NCI-H510A treated with DMSO at 0.1 percent for 48 hours (cell line): Measurements from ENCODE around the gene DCLRE1B.

Experiments
- DNase-seq: peaks from one replicate; lab custom pipeline; 2025; lab: John Stamatoyannopoulos, UW

Gene DCLRE1B

DNA sequence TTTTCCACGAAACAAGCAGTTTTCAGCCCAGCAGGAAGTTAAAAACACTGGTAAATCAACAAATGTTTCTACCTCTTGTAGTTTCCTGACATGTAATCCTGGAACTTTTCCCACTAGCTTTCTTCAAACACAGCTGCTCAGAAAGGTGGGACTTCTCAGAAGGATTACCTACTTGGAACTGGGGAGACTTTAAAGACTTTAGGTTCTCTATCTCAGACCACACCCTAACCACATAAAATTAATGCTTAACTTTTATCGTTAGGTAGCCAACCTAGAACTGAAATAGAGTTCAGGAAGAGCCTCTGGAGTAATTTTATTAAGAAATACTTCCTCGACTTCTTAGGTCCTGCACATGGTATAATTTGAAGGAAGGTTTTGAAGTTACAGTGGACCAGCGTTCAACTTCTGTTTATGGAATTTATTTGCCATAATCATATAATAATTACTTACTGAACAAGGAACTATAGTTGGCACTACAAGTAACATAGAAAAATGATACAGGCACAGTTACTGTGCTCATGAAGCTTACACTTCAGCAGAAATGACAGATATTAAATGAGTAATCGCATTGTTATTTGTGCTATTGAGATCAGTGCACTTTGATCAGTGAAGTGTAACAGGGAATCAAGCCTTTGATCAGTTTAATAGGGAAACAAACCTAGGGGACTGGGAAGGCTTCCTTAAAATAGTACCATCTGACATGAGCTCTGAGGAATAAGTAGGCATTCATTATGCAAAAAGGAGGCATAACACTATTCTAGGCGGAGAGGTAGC lies 17.5 kb upstream of the DCLRE1B start, which contains the start of gene BCL2L15:
Gene BCL2L15, minus strand, starts transcription at position 180 of the 774 bp plus-strand sequence. CDS start 206 bp downstream, outside the sequence.
- no peak for DNase-seq

- no peak for DNase-seq
Observed at GRCh38 chr1:113890816-113891215, 14.3 kb upstream of the DCLRE1B start.

DNA sequence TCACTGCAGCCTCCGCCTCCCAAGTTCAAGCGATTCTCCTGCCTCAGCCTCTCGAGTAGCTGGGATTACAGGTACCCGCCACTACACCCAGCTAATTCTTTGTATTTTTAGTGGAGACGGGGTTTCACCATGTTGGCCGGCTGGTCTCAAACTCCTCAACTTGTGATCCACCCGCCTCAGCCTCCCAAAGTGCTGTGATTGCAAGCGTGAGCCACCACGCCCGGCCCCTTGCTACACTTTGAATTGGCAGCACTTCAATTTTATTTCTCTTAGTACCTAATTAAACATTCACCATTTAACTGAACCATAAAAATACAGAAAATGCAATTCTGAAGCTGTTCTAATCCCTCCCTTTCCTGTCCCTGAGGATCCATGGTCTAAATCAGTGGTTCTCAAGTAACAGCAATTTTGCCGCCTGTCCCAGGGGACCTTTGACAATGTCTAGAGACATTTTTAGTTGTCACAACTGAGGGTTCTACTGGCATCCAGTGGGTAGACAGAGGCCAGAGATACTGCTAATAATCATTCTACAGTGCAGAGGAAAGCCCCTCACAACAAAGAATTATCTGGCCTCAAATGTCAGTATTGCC lies 13.4 kb upstream of the DCLRE1B start:
- no peak for DNase-seq

DNA sequence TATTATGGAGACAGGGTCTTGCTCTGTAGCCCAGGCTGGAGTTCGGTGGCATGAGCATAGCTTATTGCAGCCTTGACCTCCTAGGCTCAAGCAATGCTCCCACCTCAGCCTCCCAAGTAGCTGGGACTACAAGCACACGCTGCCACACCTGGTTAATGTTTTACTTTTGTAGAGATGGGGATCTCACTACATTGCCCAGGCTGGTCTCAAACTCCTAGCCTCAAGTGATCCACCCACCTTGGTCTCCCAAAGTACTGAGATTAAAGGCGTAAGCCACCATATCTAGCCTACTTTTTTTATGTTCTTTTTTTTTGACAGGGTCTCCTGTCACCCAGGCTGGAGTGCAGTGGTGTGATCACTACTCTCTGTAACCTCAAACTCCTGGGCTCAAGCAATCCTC lies 11.9 kb upstream of the DCLRE1B start:
- DNase-seq = no peak

DNA sequence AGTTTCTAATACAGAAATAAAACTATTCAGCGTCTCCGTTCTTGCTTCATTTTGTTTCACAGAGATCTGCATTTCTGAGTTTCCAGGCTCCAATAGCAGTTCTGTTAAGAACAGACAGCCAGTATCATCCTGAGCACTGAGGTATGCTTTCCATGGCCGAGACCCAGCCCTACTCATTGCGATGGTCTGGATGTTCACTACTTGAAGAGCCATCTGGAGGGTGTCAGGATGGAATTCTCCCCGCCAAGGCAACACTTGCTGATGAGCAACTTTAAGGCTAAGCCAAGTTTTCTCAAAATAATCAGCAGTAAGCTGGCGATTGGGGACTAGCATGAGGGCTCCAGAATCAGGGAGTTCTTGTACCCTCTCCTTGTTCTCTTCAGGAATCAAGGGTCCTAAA lies 10.0 kb upstream of the DCLRE1B start:
- DNase-seq = no peak

DNA sequence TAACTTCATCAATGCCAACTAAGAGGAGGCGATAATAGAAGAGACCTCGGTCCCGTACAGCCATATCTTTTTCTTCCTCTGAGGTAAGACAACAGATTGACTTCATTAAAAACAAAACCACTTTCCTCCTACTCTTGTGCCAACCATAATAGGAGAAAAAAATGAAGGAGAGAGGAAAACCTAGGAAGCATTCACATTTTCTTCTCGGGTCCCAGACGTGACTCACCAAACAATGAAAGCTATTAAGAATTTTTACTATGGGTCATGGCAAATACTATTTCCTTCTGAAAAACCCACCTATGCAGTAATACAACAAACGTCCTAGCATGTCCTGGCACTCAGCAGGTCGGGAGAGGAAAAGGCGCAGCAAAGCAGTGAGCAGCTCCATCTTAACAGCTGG lies 9.2 kb upstream of the DCLRE1B start:
- no peak for DNase-seq

- DNase-seq = no peak
Observed at GRCh38 chr1:113898241-113898814, 6.8 kb upstream of the DCLRE1B start.

DNA sequence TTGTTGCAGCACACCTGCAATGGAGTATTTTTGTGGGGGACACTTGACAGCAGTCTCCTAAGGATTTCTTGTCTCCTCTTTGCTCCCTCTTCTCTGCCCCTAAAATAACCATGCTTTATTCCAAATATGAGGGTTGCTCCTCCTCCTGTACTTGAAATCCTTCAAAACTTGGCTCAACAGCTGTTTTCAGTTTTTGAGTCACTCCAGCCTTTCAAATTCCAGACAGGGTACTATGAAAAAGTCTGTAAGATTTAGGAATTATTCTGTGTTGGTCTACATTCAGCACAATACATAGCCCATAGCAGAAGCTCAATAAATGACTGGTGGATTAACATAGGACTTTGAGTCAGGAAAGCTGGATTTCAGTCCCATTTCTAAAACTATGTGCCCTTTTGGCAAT lies 6.0 kb upstream of the DCLRE1B start:
- DNase-seq = no peak

GRCh38 chr1:113901191-113901590 lies 3.9 kb upstream of the DCLRE1B start:
- DNase-seq = no peak

GRCh38 chr1:113903501-113904292 lies 1.4 kb upstream of the DCLRE1B start:
- peak; percentile 39 for DNase-seq

DNA sequence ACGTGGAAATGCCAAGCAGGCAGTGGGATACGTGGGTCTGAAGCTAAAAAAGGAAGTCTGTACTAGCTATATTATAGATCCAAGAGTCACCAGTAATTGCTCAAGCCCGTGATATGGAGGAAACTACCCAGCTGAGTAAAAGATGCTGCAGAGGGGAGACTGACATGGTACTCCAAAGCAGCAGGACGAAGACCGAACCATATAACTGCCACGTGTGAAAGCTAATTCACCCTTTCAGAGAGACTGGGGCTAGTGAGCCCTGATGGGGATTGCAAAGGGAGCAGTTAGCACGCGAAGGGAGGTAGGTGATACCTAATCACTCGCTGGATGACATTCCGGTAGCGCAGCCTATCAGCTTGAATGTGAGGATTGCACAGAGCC lies 843 bp upstream of the DCLRE1B start:
- DNase-seq = peak; percentile 78

DNA sequence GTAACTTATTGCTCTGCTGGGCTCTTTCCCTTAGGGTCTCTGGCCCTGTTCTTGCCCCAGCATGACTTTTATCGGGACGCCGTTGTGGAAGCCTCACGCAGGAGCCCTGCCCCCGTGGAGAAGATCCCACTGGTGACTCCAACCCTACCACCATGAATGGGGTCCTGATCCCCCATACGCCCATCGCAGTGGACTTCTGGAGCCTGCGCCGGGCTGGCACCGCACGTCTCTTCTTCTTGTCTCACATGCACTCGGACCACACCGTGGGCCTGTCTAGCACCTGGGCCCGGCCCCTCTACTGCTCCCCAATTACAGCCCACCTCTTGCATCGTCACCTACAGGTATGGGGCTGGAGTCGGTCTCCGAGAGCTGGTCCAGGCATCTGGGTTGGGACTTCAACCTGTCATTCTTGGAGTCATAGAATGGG lies 322 bp downstream of the DCLRE1B start:
- no peak for DNase-seq

GRCh38 chr1:113912594-113913311 lies 7.6 kb downstream of the DCLRE1B start:
- DNase-seq = no peak

DNA sequence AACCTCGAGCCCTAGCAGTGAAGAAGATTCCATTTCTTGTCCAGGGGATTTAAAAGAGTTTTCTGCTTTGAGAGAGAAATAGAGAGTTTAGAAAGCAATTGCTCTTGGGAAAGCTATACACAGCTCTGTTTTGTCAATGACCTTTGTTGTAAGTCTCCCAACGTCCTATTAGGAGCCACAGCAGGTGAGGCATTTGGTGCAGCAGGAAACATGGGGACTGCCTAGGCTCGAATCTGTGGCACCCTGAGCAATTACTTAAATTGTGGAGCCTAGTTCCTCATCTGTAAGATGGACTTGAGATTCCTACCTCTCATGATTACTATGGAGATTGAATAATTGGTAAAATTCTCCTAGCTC lies 8.2 kb downstream of the DCLRE1B start:
- DNase-seq = no peak

- no peak for DNase-seq
Observed at GRCh38 chr1:113913887-113914664, 8.9 kb downstream of the DCLRE1B start.

GRCh38 chr1:113916974-113917373 lies 11.8 kb downstream of the DCLRE1B start:
- DNase-seq = no peak

DNA sequence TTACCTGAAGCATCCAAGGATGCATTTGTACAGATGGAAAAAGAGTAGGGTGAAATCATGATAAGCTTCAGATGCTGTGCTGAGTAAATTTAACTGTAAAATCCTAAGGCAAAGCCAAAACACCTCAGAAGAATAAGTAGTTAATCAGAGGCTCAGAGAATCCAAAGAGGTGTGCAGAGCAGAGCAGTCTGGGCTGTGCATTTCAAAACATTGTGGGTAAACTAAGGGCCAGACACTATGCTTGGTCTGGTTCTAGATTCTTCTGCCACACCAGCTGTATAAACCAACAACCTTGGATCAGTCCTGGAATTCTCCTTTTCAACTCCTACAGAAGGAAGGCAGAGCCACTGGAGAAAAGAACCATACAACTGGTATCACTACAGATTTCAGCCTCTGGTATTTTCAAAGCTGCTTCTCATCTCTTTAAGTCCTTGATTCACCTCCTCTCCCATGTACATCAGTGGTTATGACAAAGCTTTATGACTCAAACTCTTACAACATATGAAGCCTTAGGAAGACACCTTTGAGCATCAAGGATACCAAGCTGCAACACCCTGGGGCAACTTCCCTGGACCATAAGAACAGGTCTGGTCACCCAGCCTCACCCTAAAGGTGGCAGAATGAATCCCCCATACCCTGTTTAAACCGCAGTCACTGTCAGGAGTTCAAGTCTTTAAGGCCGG lies 12.4 kb downstream of the DCLRE1B start:
- DNase-seq = no peak

- DNase-seq = no peak
Observed at GRCh38 chr1:113918243-113918642, 13.1 kb downstream of the DCLRE1B start.

DNA sequence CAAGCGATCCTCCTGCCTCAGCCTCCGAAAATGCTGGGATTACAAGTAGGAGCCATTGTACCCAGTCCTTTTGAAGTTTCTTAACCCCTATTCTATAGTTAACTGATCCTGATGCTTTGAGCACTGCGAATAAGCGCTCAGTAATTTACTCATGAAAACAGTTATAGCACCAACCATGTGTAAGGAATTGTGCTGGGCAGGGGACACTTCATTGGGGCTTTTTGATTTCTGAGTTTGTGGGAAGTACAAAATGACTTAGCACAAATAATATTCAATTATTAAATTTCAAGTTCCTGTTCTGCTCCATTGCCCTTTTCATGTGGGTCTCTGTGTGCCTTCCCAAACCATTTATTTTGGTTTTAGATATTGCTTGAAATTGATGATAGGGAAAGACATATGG lies 17.8 kb downstream of the DCLRE1B start:
- no peak for DNase-seq

- DNase-seq = no peak
Observed at GRCh38 chr1:113924473-113924872, 19.3 kb downstream of the DCLRE1B start.
